GM19463 (cell line): ENCODE measurements around the gene FAM241A.
"Not testable (repeated sequence)": the region's sequence is repeated elsewhere in the genome, so short reads cannot be mapped to it uniquely, and the experiment has no call there.

Experiments
- ATAC-seq: cut with Tn5 transposase; IDR thresholded peaks from one replicate; pipeline ENCODE4 v1.9.1; 2021; ENCODE audit warnings: mild to moderate bottlenecking, moderate library complexity; ENCODE audit not compliant: unreplicated experiment

FAM241A gene

DNA sequence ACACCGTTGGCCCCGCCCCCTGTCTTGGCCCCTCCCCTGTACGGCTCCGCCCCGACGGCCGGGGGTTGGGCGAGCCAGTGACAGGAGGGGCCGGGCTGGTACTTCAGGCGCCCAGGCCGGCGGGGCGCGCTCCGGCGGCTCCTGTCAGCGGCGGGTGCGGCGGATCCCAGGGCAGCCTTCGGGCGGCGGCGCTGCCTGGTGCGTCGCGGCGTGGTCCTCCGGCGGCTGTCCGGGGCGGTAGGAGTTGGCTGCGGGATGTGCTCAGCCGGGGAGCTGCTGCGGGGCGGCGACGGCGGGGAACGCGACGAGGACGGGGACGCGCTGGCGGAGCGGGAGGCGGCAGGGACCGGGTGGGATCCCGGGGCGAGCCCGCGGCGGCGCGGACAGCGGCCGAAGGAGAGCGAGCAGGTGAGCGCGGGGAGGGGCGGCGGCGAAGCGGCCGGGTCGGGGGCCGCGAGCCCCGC, at the start of gene FAM241A:
Gene FAM241A (plus strand): TSS at position 129 of the 464 bp plus-strand sequence. CDS start 127 bp downstream, at position 256.
- ATAC-seq, result peak; percentile 86

- no peak for ATAC-seq
Observed at GRCh38 chr4:112098841-112099530, 46.3 kb upstream of the FAM241A start.

GRCh38 chr4:112099701-112100297, 45.5 kb upstream of the FAM241A start:
- ATAC-seq, result peak; percentile 68

DNA sequence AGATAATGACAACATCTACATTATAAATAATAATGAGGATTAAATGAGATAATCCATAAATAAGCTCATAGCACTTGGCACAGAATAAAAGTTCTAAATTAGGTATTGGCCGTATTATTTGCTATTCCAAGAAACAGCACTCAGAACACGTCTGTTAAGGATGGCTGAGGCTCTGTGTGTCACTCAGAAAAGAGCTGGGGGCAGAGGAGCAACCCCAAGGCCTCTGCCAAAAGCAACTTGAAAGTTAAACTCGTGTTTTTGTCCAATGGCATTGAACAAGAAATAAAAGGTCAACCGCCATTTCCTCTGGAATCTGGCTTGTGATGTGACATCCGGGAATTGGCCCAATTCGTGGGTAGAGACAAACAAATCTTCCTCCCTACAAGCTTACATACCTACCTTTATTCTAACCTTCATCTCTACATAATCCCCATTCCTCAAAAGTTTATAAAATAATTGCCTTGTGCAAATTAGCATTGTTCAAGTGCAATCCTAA, 42.3 kb upstream of the FAM241A start:
- no peak for ATAC-seq

DNA sequence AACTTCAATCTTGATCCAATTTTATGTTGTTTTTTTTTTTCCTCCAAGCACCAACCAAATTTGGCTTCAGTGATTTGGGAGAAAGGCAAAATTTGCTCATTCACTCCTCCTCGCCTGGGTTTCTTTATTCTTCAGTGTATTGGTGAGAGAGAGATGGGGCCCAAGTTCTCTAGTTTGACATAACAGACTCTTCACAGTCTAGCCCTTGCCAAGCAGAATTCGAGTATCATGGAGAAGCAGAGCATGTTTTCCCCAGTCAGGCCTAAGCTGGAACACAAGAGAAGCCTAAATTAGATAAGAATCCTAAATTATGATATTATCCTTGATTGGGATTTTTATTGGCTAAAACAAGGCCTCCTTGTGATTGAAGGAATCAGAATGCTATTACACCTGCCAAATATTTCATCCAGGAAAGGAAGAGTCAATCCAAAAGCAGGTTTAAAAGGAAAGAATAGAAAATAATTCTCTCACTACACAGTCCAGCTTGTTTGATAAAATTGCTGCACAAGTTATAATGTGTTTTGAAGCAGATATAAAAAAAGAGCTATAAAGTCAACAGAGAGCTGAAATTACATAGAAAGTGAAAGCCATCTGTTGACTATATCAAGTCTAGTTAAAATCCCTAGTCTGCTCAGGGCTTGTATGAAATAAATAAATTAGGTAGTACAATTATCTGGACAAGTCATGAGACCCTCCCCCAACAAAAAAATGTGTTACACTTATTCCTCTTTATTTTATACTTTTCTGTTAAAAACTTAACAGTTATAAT, 39.9 kb upstream of the FAM241A start:
- no peak for ATAC-seq

DNA sequence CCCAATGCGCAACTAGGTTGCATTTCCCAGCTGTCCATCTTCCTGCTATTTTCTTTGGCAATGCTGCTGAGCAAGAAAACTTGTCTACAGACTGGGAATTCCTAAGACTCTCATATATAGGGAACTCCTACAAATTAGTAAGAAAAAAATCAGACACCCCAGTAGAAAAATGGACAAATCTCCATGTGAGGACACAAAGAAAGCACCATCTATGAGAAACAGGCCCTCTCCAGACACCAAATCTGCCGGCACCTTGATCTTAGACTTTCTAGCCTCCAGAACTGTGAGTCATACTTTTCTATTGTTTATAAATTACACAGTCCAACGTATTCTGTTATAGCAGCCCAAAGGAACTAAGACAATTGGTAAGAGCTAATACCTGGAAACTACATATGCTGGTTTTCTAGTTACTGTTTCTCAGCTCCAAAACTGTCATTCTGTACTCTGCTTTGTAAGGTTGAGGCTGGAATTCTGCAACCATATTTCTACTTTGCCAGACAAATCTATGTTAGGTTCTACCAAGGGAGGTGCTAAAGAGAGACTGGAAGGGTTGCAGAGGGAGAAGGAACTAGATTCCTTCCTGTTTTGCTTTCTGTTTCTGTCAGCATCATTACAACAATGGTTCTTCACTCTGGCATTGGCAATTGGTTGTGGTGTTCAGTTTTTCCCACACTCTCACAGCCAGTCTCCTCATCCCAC, 35.7 kb upstream of the FAM241A start:
- peak; percentile 78 for ATAC-seq

- no peak for ATAC-seq
Observed at GRCh38 chr4:112110059-112110425, 35.2 kb upstream of the FAM241A start.

GRCh38 chr4:112111306-112111705, 33.9 kb upstream of the FAM241A start:
- ATAC-seq, result no peak

- ATAC-seq, result not testable (repeated sequence)
Observed at GRCh38 chr4:112112095-112112494, 33.2 kb upstream of the FAM241A start.

DNA sequence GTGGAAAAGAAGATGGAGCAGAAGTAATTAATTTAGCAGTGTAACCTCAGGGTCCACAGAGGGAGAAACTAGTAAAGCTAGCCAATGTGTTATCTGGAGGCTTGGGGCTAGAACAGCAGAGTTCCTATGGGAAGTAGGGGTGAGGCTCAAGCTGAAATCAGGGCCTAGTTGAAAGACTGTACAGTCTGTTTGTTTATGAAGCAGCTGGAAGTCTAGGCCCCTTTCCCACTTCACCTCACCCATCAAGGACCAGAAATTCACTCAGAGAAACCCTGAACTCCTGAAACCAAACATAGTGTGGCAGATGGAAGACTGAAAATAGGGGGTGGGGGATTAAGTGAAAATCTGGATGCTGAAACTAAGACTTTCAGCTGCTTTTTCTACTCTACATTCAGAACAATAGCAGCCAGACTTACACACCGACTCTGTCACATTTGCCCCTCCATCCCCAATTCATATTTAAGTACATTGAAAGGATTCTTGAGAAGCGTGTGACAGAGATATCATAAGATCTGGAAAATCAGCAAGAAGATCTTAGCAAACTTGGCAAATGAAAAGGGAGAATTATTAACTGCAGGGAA, 32.6 kb upstream of the FAM241A start:
- ATAC-seq, result no peak

- no peak for ATAC-seq
Observed at GRCh38 chr4:112113864-112114263, 31.4 kb upstream of the FAM241A start.

DNA sequence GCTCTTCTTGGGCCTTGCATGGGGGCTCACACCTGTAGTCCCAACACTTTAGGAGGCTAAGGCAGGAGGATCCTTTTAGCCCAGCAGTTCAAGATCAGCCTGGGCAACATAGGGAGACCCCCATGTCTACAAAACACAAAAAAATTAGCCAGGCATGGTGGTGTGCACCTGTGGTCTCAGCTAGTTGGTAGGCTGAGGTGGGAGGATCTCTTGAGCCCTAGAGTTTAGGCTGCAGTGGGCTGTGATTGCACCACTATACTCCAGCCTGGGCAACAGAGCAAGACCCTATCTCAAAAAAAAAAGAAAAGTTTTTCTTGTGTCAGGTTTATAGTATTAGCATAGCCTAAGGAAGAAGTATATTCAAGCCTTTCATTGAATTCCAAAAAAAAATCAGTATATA, 30.8 kb upstream of the FAM241A start:
- no peak for ATAC-seq

- ATAC-seq, result no peak
Observed at GRCh38 chr4:112118742-112119352, 26.4 kb upstream of the FAM241A start.

DNA sequence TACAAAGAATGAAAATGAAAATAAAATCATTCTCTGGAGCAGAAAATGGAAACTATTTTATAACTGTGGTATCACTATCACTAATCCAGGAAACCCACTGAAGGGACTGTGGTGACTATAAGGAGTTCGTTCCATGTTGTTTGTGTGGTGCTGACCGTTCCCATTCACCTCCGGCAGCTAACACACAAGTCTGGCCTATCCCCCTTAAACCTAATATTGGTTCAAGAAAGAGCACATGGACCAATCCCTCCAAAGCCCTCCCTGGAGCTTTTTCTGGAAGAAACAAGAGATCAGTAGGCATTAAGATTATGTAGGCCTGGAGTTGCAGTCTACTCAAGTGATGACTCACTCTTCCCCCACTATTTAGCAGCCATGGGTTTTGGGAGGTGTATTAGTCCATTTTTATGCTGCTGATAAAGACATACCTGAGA, 25.9 kb upstream of the FAM241A start:
- peak; percentile 79 for ATAC-seq

DNA sequence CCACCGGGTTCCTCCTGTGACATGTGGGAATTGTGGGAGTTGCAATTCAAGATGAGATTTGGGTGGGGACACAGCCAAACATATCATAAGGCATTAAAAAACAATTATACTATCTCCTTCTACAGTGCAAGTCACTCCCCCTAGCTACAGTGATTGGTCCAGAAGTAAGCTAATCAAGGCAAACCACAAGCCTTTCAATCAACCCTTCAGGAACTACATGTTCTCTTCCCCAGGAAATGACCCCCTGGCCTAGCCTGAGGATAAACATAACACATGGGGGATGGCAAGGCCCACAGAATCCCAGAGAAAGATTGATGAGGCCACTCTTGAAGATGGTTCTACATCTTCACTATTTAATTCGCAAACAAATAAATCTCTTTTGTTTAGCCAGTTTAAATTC, 25.2 kb upstream of the FAM241A start:
- no peak for ATAC-seq

DNA sequence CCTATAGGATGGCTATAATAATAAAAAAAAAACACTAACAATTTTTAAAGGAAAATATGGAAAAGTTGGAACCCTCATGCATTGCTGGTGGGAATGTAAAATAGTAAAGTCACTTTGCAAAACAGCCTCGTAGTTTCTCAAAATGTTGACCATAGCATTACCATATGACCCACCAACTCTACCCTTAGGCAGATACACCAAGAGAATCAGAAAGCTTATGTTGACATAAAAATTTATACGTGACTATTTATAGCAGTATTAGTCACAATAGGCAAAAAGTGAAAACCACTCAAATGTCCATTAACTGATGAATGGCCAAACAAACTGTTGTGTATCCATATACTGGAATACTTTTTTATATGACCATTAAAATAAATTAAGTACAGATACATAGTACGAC, 19.8 kb upstream of the FAM241A start:
- no peak for ATAC-seq

DNA sequence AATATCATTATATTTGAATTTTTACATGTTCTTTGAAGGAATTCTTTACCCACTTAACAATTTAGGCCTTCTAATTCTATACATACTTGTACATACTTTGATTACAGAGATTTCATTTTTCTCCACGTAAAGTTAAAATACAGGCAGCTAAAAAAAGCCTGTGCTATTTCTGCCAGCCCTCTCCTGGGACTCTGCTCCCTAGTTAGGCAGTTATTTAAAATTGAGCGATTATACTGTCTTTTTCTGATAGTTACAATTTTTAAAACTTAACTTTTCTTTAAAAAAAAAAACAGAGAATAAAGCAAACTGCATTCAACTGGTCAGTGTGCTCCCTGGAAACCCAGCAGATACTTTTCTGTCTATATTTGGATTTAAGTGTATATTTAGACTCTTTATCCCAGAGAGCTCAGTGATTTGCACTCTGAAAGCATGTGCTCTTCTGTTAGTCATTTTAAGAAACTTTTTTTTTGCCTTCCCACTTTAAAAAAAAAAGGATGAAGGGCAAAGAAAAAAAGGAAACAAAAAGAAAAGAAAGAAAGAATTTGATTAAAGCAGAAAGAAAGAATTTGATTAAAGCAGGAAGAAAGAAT, 18.1 kb upstream of the FAM241A start:
- no peak for ATAC-seq

DNA sequence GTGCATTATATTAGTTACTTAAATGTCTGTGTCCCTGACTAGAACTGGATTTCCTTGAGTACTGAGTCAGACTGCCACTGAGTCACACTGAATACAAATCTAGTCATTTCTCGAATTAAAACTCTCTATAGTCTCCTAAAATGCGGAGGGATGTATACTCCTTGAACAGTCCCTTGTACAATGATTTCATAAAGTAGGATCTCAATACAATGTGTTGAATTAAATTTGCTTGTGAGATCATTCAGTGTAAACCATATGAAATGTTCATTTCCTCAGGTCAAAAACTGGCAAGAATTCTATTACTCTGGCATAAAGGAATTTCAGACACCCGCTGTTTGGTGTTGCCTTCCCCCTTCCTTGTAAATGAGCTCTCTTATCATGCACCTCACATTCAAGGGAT, 17.5 kb upstream of the FAM241A start:
- no peak for ATAC-seq

- peak; percentile 51 for ATAC-seq
Observed at GRCh38 chr4:112128452-112128851, 16.8 kb upstream of the FAM241A start.

GRCh38 chr4:112130906-112131305, 14.3 kb upstream of the FAM241A start:
- ATAC-seq, result no peak
